ENCODE measurements around the gene ACR. TPM values are rescaled to one million over a fixed set of nuclear protein-coding genes. Genes with fewer than 3 reads are reported as not detected.

Gene ACR
- total RNA-seq, 1 experiment from 2014 or later = not detected

Other genes starting within 250 kb of the ACR start
- 39.2 and 48.8 TPM in 2 replicates for gene LMF2, start 230.5 kb upstream of the ACR start, total RNA-seq (2014; rRNA removed; shearing (Covaris generic))
- gene NCAPH2, start 230.0 kb upstream of the ACR start, total RNA-seq (2014; rRNA removed; shearing (Covaris generic)) = 87.0 and 94.2 TPM in 2 replicates
- 0.71 and 2.1 TPM in 2 replicates for gene SCO2, start 212.6 kb upstream of the ACR start, total RNA-seq (2014; rRNA removed; shearing (Covaris generic))
- 0.51 and 0.63 TPM in 2 replicates for gene TYMP, start 208.2 kb upstream of the ACR start, total RNA-seq (2014; rRNA removed; shearing (Covaris generic))
- gene KLHDC7B, start 192.3 kb upstream of the ACR start, total RNA-seq (2014; rRNA removed; shearing (Covaris generic)) = 0.05 and 0.10 TPM in 2 replicates
- not detected in 2 replicates for gene SYCE3, start 175.3 kb upstream of the ACR start, total RNA-seq (2014; rRNA removed; shearing (Covaris generic))
- gene CPT1B, start 159.8 kb upstream of the ACR start, total RNA-seq (2014; rRNA removed; shearing (Covaris generic)) = 12.6 and 17.1 TPM in 2 replicates
- gene CHKB, start 155.4 kb upstream of the ACR start, total RNA-seq (2014; rRNA removed; shearing (Covaris generic)) = 19.9 and 27.7 TPM in 2 replicates
- 0.48 and 0.99 TPM in 2 replicates for gene MAPK8IP2, start 137.4 kb upstream of the ACR start, total RNA-seq (2014; rRNA removed; shearing (Covaris generic))
- 1.8 TPM in 2 replicates for gene ARSA, start 110.1 kb upstream of the ACR start, total RNA-seq (2014; rRNA removed; shearing (Covaris generic))
- 0.08 and 0.12 TPM in 2 replicates for gene SHANK3, start 65.4 kb upstream of the ACR start, total RNA-seq (2014; rRNA removed; shearing (Covaris generic))
- 17.9 and 19.2 TPM in 2 replicates for gene RABL2B, start 45.4 kb downstream of the ACR start, total RNA-seq (2014; rRNA removed; shearing (Covaris generic))

Measured in SJCRH30 (cell line).